NCI-H2107 treated with DMSO at 0.1 percent for 48 hours (cell line): Measurements from ENCODE around the gene NCCRP1.
"Not testable (repeated sequence)": the region's sequence is repeated elsewhere in the genome, so short reads cannot be mapped to it uniquely, and the experiment has no call there.

Experiments
- DNase-seq: peaks from one replicate; lab custom pipeline; 2025; ENCODE audit not compliant: unreplicated experiment; lab: John Stamatoyannopoulos, UW

NCCRP1 gene

GRCh38 chr19:39243741-39244140 lies 47.0 kb downstream of the NCCRP1 start:
- DNase-seq = not testable (repeated sequence)

GRCh38 chr19:39244410-39245100 lies 47.8 kb downstream of the NCCRP1 start, which contains the start of gene IFNL3:
Gene IFNL3 (minus strand): TSS chr19:39245006. CDS start chr19:39244967, 39 bp downstream.
- not testable (repeated sequence) for DNase-seq

- not testable (repeated sequence) for DNase-seq
Measured at GRCh38 chr19:39245166-39245565, 48.4 kb downstream of the NCCRP1 start.

GRCh38 chr19:39246951-39247669 lies 50.3 kb downstream of the NCCRP1 start:
- DNase-seq = no peak

GRCh38 chr19:39247701-39248664 lies 51.2 kb downstream of the NCCRP1 start:
- DNase-seq = no peak

- DNase-seq = no peak
Measured at GRCh38 chr19:39248806-39249205, 52.0 kb downstream of the NCCRP1 start, which contains the start of gene IFNL4. Gene IFNL4 (minus strand): TSS chr19:39248856.

- DNase-seq = no peak
Measured at GRCh38 chr19:39251081-39251480, 54.3 kb downstream of the NCCRP1 start.
